Measurements from ENCODE around the gene SFMBT1.

Gene SFMBT1

GRCh38 chr3:52986938-52987337, 58.9 kb downstream of the SFMBT1 start:
- DNase-seq, result peak in 1 of 4 experiments; percentile 22

- peak in 2 of 4 experiments; percentile 23 to 45 for DNase-seq
These were observed 59.8 kb downstream of the SFMBT1 start for GRCh38 chr3:52986049-52986448.

DNA sequence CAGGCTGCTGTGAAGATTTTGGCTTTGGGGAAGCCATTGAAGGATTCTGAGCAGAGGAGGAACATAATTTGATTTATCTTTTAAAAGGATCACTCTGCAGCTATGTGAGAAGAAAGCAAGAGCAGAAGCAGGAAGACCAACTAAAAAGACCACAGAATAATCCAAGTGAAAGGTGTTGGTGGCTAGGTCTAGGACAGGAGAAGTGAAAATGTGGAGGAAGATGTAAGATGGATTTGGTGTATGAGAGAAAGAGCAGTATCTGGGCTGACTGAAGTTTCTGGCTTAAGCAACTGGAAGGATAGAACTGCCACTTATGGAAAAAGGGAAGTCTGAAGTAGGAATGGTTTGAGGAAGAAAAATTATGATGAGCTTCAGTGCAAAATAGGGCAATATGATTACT, 62.0 kb downstream of the SFMBT1 start:
- peak; percentile 13 to 61 (median 42) for DNase-seq

DNA sequence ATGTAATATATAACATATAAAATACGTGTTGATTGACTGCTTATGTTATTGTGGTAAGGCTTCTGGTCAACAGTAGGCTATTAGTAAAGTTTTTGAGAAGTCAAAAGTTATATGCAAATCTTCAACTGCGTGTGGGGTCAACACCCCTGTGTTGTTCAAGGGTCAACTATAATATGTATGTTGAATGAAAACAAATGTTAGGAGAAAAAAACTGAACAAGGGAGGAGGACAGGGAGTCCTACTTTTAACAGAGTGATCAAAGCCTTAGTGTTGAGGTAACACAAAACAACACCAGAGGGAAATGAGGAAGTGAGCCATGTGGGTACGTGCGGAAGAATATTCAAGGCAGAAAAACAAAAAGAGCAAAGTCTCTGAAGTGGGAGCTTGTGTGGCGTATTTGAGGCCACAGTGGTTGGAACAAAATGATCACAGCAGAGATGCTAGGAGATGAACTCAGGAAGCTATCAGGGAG, 62.5 kb downstream of the SFMBT1 start:
- DNase-seq, result peak; percentile 56 to 80 (median 69)

GRCh38 chr3:52982839-52983238, 63.0 kb downstream of the SFMBT1 start:
- DNase-seq, result no peak

DNA sequence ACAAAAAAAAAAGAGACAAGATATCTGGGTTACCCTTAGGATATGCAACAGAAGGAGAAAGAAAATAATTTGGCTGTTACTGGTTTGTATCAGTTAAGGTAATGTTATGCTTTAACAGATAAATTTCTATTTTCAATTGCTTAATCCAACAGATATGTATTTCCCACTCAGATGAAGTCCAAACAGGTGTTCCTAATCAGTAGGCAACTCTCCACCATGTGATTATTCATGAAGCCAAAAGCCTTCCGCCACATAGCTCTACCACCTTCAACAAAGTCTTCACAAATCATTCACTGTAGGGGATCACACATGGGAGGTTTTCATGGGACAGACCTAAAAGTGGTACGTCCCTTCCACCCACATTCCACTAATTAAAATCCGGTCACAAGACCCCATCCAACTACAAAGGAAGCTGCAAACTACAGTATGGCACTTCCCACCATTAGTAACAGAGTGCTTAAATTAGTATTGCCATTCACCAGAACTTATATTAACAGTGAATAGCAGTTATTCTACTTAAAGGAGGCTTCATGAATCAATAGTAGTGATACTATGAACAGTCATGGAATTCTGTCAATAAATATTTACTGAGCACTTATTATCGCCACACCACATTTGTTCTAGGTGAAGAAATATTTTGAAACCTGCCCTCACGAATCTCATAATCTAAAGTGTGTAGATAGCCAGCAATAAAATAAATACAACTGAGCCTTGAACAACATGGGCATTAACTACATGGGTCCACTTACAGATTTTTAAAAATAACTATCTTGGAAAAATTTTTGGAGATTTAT, 66.5 kb downstream of the SFMBT1 start:
- no peak for DNase-seq

DNA sequence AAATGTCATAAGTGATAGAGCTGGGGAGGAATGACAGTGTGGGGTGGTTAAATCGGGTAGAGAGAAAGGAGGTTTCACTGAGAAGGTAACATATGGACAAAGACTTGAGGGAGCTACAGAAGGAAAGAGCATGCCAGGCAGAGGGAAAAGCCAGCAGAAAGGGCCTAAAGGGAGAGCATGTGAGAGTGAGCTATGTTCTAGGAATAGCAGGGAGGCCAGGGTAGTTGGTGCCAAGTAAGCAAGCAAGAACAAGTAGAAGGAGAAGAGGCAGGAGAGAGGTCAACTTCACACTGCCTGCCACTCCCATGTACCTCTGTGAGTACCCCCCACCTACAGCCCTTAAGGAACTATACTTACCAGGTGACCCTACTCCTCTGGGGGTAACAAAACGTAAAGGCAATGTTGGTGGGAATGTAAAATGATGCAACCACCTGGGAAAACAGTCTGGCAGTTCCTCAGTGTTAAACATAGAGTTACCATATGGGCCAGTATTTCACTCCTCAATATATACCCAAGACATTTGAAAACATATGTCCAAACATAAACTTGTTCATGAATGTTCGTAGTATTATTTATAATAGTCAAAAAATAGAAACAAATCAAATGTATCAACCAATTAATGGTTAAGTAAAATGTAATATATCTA, 67.6 kb downstream of the SFMBT1 start:
- no peak for DNase-seq

DNA sequence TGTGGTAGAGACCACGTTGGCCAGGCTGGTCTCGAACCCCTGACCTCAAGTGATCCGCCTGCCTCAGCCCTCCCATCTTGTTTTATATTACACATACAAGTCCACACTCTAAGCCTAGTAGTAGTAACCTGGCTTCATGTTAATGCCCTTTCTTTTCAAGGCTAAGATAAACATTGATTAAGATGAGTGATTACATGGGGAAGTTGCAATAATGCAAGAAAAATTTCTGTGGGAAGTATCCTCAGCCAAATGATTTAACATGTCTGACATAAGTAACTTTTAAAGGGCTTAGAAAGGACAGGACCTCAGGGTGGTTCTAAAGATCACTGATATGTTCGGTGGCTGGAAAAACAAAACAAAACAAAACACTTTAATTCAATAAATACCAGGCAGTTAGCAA, 72.1 kb downstream of the SFMBT1 start:
- DNase-seq, result peak in 2 of 4 experiments; percentile 24 to 49

DNA sequence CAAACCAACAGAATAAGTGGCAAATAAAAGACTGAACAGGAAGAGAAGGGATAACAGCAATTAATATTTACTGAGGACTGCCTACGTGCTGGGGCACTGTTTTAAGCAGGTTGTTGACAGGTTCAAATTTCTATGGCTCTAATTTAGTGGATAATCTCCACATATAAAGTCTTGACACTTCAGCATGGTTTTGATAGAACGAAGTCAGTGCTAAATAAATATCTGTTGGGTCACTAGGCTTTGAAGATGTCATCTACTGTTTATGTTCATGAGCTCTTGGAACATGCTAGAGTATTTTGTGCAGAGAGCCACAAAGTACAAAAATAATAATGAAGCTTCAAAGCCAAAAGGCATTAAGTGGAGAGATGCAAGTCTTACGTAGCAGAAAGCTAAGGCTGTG, 74.0 kb downstream of the SFMBT1 start:
- no peak for DNase-seq

DNA sequence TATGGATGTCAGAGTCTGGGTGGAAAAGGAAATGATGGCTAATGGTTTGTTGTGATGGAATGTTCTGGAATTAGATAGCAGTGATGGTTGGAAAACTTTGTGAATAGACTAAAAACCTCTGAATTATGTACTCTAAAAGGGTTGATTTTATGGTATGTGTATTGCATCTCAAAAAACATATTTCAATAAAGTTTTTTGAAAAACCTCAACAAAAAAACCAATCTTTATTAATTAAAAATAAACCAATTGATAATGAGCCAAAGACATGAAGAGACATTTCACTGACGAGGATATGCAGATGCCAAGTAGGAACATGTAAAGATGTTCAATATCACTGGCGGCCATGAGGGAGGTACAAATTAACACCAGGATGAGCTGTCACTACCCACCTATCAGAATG, 78.5 kb downstream of the SFMBT1 start:
- no peak for DNase-seq

GRCh38 chr3:52962160-52962559, 83.7 kb downstream of the SFMBT1 start:
- DNase-seq, result no peak

DNA sequence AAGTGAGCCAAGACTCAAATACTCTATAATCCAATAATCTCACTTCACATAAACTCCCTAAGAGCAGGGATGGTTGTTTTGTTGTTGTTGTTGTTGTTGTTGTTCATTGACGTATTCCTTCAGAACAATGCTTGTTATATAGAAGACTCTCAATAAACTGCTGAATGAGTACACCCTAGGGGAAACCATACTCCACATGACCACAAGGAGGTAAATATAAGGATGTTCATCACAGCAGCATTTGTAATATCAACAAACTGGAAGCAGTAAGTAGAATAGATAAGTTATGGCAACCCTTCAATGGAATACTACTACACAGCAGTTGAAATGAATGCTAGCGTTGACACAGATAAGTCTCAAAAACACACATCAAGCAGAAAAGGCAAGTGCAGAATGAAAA, 86.1 kb downstream of the SFMBT1 start:
- no peak for DNase-seq

DNA sequence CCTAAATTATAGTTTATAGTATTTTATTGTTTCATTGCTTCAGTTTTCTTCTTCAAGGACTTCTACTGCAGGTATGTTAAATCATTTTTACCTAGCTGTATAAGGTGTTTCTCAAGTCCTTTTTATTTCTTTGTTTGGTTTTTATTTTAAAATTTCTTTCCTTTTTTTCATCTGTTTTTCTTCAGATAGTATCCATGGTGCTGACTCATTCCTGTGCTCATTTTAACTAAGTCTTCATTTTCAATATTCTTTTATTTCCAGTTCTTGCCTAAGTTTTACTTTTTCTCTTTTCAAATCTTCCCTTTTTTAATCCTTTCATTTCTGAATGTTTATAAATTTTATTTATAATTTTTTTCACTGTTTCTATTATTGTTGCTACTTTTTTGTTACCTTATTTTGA, 106.3 kb downstream of the SFMBT1 start:
- no peak for DNase-seq

DNA sequence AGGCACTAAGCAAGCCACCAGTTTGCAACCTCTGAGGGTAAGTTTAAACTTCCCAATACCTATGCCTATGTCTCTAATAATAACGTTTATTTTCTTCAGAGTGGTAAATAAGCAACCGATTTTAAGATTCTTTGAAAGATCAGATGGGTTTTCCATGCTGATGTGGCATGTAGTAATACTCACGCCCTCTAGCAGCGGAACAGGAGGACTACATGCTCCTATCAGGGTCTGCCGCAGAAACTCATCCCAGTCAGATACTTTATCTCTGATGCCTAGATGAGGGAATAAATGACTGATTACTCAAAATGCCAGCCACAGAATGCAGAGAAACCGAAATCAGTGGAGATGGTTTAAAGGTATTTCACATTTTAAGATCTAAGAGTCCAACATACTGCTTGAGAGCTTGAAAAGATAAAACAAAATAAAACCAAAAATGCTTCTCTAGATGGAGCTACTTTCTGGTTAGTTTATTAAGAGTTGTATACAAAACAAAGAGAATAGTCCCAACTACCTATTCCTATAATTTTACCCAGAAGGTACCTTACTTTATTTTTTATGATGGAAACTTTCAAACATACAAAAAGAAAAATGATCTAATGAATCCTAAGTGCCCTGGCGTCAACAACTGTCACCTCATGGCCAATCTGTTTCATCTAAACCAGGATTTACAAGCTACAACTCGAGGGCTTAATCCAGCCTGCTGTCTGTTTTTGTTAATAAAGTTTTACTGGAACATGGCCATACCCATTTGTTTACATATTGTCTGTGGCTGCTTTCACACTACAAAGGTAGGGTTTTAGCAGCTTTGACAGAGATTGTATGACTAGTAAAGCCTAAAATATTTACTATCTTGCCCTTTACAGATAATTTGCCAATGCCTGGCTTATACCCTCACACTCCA, 111.0 kb downstream of the SFMBT1 start:
- peak; percentile 43 to 74 (median 60) for DNase-seq

- no peak for DNase-seq
These were observed 114.0 kb downstream of the SFMBT1 start for GRCh38 chr3:52931889-52932288.

GRCh38 chr3:52931328-52931727, 114.5 kb downstream of the SFMBT1 start:
- no peak for DNase-seq

DNA sequence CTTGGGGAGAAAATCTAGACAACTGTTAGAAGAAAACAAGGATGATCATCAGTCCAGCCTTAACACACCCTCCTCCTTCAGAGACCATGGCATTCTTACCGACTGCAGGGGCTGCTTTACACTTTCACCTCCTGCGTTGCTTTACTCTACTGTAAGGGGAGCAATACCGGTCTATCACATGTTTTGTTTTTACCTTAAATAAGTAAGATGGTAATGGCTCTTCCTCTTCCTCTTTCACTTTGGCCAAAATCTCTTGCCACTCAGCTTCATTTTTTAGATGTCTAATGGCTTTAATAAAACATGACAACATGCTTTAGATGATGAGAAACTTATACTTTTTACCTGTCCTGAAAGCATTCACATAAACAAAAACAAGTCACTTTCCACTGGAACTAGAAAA, 115.1 kb downstream of the SFMBT1 start:
- no peak for DNase-seq

DNA sequence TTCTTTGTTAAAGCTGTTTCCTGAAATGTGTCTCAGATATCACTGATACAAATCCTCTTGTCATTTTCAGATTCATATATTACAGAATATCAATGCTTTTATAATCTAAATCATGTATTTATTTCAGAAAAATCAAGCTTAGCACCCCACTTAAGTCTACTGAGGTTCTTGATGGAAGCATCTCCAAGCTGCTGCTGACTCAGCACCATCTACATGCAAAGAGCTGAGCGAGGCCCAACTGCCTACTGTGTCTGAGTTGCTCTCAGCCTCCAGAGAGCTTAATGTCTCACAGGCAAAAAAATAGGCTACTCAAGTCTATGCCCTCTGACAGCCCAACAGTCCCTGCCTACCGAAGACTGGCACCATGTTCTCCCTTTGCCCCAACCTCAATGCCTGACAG, 119.3 kb downstream of the SFMBT1 start:
- peak in 1 of 4 experiments; percentile 7 for DNase-seq

GRCh38 chr3:52925405-52926313, 120.2 kb downstream of the SFMBT1 start:
- peak in 2 of 4 experiments; percentile 7 to 28 for DNase-seq

GRCh38 chr3:52923963-52924362, 121.9 kb downstream of the SFMBT1 start:
- peak in 2 of 4 experiments; percentile 46 to 54 for DNase-seq

- DNase-seq, result peak in 3 of 4 experiments; percentile 8 to 65 (median 56)
These were observed 125.0 kb downstream of the SFMBT1 start for GRCh38 chr3:52920841-52921240.

DNA sequence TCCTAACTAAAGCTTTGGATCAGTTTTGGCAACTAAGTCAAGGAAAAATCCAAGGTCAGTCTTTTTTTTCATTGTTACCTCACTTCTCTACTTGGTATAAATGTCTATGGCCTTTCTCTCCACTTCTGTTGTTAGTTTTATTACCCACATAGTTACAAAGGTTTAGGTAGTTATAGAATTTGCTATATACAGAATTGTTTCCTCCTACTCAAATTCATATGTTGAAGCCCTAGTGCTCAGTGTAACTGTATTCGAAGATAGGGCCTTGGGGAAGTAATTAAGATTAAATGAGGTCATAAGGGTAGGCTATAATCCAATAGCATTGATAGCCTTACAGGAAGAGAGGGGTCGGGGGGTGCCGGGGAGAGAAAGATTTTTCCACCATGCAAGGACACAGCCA, 128.8 kb downstream of the SFMBT1 start:
- DNase-seq, result no peak
